Stimulated activated CD8-positive, alpha-beta memory T cell treated with anti-CD3 and anti-CD28 coated beads, Interleukin-7, amount 100 ng/mL, for 4 hours (primary cell): ENCODE results near the gene WWOX.

Source experiments
- DNase-seq, 2 donors: peaks; one replicate each; pipeline ENCODE4 v3.0.0-alpha.2; 2020; ENCODE audit warnings: low read depth in 2 of 2

Gene WWOX

DNA sequence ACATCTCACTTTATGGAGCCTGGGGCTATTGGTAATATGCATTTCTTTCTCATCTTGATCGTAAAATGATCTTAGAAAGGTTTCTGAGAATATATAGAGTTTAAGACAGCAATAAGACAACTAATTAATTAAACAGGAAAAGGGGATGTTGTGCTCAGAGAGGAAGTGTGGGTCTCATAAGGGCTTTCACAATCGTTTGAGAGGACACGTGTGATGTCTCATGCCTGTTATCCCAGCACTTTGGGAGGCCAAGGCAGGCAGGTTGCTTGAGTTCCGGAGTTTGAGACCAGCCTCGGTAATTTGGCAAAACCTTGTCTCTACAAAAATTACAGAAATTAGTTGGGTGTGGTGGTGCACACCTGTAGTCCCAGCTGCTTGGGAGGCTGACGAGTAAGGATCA, 295.6 kb downstream of the WWOX start:
- DNase-seq = no peak

DNA sequence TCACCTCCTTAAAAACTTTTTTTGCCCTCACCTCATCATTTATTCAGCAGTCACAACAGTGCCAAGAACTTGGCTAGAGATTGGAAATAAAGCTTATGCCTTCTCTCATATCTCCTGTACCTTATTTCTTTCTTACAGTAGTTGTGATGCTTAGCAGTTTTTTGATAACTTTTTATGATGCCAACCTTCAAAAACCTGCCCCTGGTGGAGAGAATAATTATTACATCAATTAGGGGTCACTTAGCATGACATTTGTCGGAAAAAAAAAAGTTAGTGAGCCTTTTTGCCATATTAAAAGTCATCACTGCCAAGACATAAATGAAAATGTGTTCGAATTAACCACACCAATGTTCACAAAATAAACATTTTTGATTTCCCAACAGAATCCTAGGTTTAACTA, 296.6 kb downstream of the WWOX start:
- DNase-seq = no peak

GRCh38 chr16:78396673-78397072, 297.2 kb downstream of the WWOX start:
- DNase-seq = no peak

DNA sequence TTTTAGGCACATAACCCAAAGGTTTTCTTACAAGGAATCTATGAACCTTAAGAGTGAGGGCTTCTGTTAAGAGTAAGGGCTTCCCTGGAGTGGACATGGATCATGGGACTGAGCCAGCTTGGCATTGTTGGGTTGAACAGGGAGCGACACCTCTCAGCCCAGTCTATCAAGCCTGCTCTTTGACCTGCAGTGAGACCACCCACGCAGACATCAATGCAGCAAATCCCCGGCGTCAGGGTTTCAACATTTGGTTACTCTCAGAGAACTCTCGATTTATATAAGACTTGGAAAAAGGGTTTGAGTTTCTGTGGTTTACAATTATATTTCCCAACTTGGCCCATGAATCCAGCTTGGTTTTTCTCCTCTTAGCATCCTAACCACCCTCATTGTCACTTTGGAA, 299.9 kb downstream of the WWOX start:
- DNase-seq = no peak

DNA sequence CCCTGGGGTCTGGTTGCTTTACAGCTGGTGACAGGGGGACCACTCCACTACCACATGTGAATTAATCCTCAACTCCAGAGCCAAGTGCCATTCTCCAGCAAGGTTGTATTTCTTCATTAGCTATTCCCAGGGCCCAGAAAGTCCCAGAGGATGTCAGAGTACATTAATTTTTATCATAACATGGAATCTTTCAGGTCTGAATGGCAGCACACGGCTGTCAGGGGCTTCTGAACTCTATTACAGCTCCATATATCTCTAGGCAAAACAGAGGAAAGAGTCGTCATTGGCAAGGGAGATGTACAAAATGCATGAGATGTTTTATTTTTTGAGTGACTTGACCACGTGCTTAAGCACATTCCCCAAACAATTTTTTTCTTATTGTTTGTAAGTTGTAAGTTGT, 303.4 kb downstream of the WWOX start:
- no peak for DNase-seq

- no peak for DNase-seq
These were observed 305.6 kb downstream of the WWOX start for GRCh38 chr16:78405040-78405439.

- DNase-seq = no peak
These were observed 306.4 kb downstream of the WWOX start for GRCh38 chr16:78405833-78406232.

- no peak for DNase-seq
These were observed 307.7 kb downstream of the WWOX start for GRCh38 chr16:78407191-78407590.

DNA sequence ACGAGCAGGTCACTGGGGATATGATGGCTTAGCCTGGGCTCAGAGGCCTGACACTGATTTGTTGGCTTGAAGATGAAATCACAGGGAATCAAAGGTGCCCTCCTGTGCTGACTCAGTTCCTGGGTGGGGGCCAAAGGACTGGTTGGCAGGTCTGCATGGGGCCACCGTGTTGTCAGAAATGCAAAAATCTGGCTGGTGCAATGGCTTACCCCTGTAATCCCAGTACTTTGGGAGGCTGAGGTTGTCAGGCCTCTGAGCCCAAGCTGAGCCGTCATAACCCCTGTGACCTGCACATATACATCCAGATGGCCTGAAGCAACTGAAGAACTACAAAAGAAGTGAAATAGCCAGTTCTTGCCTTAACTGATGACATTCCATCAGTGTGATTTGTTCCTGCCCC, 314.2 kb downstream of the WWOX start:
- DNase-seq = no peak

DNA sequence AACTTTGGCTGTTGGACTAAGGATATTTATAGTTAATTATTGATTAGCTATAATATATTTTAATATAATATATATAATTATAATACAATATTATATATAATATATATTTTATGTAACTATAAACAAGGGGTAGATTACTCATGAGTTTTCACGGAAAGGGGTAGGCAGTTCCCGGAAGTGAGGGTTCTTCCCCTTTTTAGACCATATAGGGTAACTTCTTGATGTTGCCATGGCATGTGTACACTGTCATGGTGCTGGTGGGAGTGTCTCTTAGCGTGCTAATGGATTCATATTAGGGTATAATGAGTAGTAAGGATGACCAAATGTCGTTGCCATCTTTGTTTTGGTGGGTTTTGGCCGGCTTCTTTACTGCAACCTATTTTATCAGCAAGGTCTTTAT, 315.6 kb downstream of the WWOX start:
- no peak for DNase-seq

GRCh38 chr16:78415669-78416068, 316.2 kb downstream of the WWOX start:
- no peak for DNase-seq

DNA sequence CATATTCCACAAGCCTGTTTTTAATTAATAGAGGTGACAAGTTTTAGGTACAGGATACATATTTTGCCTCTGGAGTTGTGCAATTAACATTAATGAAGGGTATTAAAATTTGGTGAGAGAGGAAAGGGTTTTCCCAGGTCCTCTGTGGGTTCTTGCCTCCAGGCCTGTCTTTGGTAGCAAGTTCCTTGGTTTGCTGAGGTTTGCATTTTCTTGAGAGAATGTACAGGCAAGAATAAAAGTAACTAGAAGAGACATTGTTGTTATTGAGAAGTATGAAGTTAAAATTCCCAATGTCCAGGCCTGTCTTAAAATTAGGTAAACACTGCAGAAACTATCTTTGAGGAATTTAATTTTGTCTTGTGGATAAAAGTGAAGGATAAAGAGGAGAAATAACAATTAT, 316.9 kb downstream of the WWOX start:
- DNase-seq = no peak

DNA sequence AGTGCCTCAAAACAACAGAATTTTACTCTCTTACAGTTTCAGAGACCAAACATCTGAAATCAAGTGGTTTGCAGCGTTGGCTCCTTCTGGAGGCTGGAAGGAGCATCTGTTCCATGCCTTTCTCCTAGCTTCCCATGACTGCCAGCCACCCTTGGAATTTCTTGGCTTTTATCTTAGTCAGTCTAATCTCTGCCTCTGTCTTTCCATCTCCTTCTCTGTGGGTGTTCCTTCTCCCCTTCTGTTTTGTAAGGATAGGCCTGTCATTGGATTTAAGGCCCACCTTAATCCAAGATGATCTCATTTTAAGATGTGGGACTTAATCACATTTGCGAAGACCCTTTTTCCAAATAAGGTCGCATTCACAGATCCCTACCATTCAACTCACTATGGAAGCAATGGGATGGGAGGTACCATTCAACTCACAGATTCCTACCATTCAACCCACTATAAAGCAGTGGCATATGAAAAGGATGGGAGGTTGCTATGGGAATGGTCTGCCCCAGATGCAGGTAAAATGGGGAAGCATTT, 321.8 kb downstream of the WWOX start:
- DNase-seq = no peak

DNA sequence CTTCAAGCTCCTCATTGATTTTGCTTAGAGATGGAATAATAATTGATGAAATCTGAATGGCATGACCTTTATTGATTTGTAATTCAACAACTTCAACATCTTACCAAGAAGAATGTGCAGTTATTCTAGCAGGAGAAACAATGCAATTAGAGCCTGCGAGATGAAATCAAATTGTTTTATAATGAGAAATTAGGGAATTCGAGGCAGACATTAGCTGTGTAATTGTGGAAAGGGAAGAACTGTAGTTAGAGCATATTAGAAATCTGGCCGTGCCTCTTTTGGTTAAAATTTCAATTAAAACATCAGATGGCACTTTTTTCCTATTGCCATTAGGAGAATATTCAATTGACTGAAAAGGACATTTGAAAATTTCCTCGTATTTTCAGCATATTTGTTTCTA, 325.8 kb downstream of the WWOX start:
- DNase-seq = no peak

- no peak for DNase-seq
These were observed 326.5 kb downstream of the WWOX start for GRCh38 chr16:78425891-78426510.

DNA sequence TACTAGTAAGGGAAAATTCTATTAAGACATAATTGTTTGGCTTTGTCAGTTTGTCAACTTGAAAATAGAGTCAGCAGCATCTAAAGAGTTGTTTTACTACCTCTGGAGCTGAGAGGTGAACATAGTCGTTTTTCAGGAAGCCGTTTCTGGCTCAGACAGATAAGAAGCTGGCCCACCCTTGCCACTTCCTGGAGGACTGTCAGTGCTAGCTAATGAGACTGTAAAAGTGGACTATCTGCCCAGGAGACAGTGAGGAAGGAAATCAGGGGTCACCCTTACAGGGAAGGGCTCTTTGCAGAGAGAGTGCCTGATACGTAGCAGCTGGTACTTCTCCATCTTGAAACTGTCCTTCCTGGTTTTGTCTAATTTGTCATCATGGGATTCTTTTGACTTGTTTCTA, 328.7 kb downstream of the WWOX start:
- no peak for DNase-seq

- DNase-seq = no peak
These were observed 330.8 kb downstream of the WWOX start for GRCh38 chr16:78430281-78430680.

GRCh38 chr16:78431004-78431670, 331.7 kb downstream of the WWOX start:
- no peak for DNase-seq

DNA sequence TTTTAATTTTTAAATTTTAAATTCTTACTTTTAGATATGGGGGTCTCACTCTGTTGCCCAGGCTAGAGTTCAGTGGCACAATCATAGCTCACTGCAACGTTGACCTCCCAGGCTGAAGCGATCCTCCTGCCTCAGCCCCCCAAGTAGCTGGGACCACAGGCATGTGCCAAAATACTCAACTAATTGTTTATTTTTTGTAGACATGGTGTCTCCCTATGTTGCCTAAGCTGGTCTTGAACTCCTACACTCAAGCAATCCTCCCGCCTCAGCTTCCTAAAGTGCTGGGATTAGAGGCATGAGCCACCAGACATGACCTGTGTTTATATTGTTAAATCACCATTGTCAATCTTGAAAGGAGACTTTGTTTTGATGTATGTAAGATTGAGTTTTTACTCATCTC, 332.2 kb downstream of the WWOX start:
- no peak for DNase-seq

DNA sequence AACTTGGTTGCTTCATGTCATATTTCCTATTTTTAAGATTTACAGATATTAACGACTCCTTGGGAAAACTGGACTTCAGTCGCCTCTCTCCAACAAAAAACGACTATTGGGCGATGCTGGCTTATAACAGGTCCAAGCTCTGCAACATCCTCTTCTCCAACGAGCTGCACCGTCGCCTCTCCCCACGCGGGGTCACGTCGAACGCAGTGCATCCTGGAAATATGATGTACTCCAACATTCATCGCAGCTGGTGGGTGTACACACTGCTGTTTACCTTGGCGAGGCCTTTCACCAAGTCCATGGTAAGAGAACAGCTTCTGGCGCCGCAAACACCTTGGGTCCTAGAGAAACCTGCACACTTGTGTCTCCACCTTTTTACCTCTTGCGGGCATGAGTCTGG, 333.0 kb downstream of the WWOX start:
- no peak for DNase-seq

GRCh38 chr16:78433116-78433515, 333.7 kb downstream of the WWOX start:
- no peak for DNase-seq

DNA sequence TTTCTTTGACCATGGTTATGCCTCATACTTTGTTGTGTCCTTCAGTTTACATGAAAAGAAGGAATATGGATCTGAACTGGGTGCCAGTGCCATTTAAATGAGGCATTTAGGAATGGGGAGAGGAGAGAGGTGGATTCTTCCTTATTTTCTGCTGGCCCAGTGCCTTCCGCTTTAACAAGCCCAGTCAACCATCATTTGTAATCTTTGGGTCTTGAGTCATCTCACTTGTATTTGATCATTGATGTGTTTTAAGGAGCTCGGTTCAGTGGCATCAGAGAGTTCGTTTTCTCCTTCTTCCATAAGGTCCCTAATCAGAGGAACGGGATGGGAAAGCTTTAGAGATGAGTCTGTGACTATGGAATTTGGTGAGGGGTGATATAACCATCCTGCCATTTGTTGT, 334.9 kb downstream of the WWOX start:
- no peak for DNase-seq

DNA sequence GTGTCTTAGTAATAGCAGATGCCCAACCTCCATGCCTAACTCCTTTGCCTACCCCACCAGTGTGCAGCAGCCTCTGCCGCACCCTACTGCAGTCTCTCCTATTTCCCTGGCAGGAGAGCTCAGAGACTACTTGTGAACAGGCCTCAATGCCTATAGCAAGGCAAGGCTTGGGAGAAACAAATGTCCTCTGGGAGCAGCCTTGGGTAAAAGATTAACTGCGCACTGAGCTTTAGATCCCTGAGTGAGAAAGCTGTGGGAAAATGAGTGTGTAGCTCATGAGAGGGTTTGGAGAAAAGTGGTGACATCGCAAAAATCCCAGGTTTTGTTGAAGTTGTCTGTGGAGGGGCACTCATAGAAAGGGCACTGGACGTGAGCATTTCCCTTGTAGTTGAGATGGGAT, 335.8 kb downstream of the WWOX start:
- no peak for DNase-seq

GRCh38 chr16:78436023-78436422, 336.6 kb downstream of the WWOX start:
- DNase-seq = no peak
